ENCODE data around the gene CLEC16A. TPM values are rescaled to one million over a fixed set of nuclear protein-coding genes. Genes with fewer than 3 reads are reported as not detected.
"Not testable (repeated sequence)": the region's sequence is repeated elsewhere in the genome, so short reads cannot be mapped to it uniquely, and the experiment has no call there.

The CLEC16A gene
- total RNA-seq, 2 experiments from 2014 or later = 25.5 to 26.7 TPM

GRCh38 chr16:11211977-11212797, 267.8 kb downstream of the CLEC16A start:
- peaks cover 3% of the 10 kb centered on the region for H3K4me1 Mint-ChIP-seq (ENCODE audit: low read depth)
- CTCF ChIA-PET = no interaction called here

GRCh38 chr16:11212798-11213196, 268.4 kb downstream of the CLEC16A start:
- ChIA-PET CTCF (no interaction called here), POLR2A (no interaction called here)
- no peaks in the 10 kb centered on the region for H3K4me1 Mint-ChIP-seq (ENCODE audit: low read depth)
- DNase-seq = no peak
- H3K36me3 Mint-ChIP-seq = peaks cover 10% of the 10 kb centered on the region
- intact Hi-C loops (cut with micrococcal nuclease) = no loop called here
- no peak overlapping the region for H3K4me3 Mint-ChIP-seq
- peaks cover 21% of the 10 kb centered on the region for H3K9me3 Mint-ChIP-seq
- H3K27me3 Mint-ChIP-seq = no peaks in the 10 kb centered on the region
- H3K27ac Mint-ChIP-seq = no peak overlapping the region

More at GRCh38 chr16:11211977-11212797, 267.8 kb downstream of the CLEC16A start:
- Mint-ChIP-seq H3K4me3 (no peak overlapping the region), H3K27ac (no peak overlapping the region), H3K9me3 (peaks cover 22% of the 10 kb centered on the region), H3K36me3 (peaks cover 9% of the 10 kb centered on the region), H3K27me3 (no peaks in the 10 kb centered on the region)
- POLR2A ChIA-PET = no interaction called here
- no peak for DNase-seq
- intact Hi-C loops (cut with micrococcal nuclease) = no loop called here

GRCh38 chr16:11213373-11213772, 269.0 kb downstream of the CLEC16A start:
- DNase-seq = no peak
- POLR2A ChIA-PET = no interaction called here
- H3K27me3 Mint-ChIP-seq = no peaks in the 10 kb centered on the region
- H3K27ac Mint-ChIP-seq = no peak overlapping the region
- intact Hi-C loops (cut with micrococcal nuclease) = no loop called here
- H3K4me1 Mint-ChIP-seq (ENCODE audit: low read depth) = no peaks in the 10 kb centered on the region
- no peak overlapping the region for H3K4me3 Mint-ChIP-seq
- CTCF ChIA-PET = no interaction called here
- peaks cover 16% of the 10 kb centered on the region for H3K36me3 Mint-ChIP-seq
- peaks cover 21% of the 10 kb centered on the region for H3K9me3 Mint-ChIP-seq

- H3K9me3 Mint-ChIP-seq = peaks cover 26% of the 10 kb centered on the region
- peaks cover 3% of the 10 kb centered on the region for H3K4me1 Mint-ChIP-seq (ENCODE audit: low read depth)
- POLR2A ChIA-PET = interaction anchor here (1.3 kb wide), 1 partner anchor 41 kb away, joined by 3 read pairs; no protein-coding TSS in a partner anchor
- CTCF ChIA-PET = no interaction called here
- DNase-seq = no peak
- H3K27me3 Mint-ChIP-seq = no peaks in the 10 kb centered on the region
- no peak overlapping the region for H3K27ac Mint-ChIP-seq
- intact Hi-C loops (cut with micrococcal nuclease) = no loop called here
- H3K36me3 Mint-ChIP-seq = peaks cover 20% of the 10 kb centered on the region
- no peak overlapping the region for H3K4me3 Mint-ChIP-seq
Measured at GRCh38 chr16:11213799-11214198, 269.4 kb downstream of the CLEC16A start.

- peak overlapping the region; percentile 34 for H3K27ac Mint-ChIP-seq
- POLR2A ChIA-PET = interaction anchor here (0.7 to 1.0 kb wide), 2 partner anchors 9 to 11 kb away, joined by 3 read pairs; no protein-coding TSS in a partner anchor
- CTCF ChIA-PET = no interaction called here
- H3K4me3 Mint-ChIP-seq = no peak overlapping the region
- peaks cover 22% of the 10 kb centered on the region for H3K36me3 Mint-ChIP-seq
- intact Hi-C loops (cut with micrococcal nuclease) = no loop called here
- peaks cover 6% of the 10 kb centered on the region for H3K4me1 Mint-ChIP-seq (ENCODE audit: low read depth)
- H3K27me3 Mint-ChIP-seq = no peaks in the 10 kb centered on the region
- H3K9me3 Mint-ChIP-seq = peaks cover 31% of the 10 kb centered on the region
- DNase-seq = no peak
Measured at GRCh38 chr16:11215935-11216556, 271.7 kb downstream of the CLEC16A start.

GRCh38 chr16:11217651-11218603, 273.6 kb downstream of the CLEC16A start:
- Mint-ChIP-seq H3K4me3 (no peak overlapping the region), H3K27ac (no peak overlapping the region), H3K4me1 (ENCODE audit: low read depth) (peaks cover 13% of the 10 kb centered on the region), H3K36me3 (peaks cover 22% of the 10 kb centered on the region), H3K27me3 (no peaks in the 10 kb centered on the region), H3K9me3 (peaks cover 31% of the 10 kb centered on the region)
- intact Hi-C loops (cut with micrococcal nuclease) = no loop called here
- POLR2A ChIA-PET = interaction anchor here (0.5 kb wide), 1 partner anchor 51 kb away, joined by 3 read pairs; the partner anchor contains the start of gene TNP2
- no peak for DNase-seq
- CTCF ChIA-PET = interaction anchor here (0.8 to 2.1 kb wide), 17 partner anchors 8 to 273 kb away, joined by 3 to 13 read pairs (median 3); partner anchors contain the start of gene CLEC16A

GRCh38 chr16:11218604-11218962, 274.2 kb downstream of the CLEC16A start:
- peaks cover 31% of the 10 kb centered on the region for H3K9me3 Mint-ChIP-seq
- ChIA-PET POLR2A (interaction anchor here (0.5 kb wide), 1 partner anchor 51 kb away, joined by 3 read pairs; the partner anchor contains the start of gene TNP2), CTCF (interaction anchor here (0.8 to 2.1 kb wide), 17 partner anchors 9 to 274 kb away, joined by 3 to 13 read pairs (median 3); partner anchors contain the start of gene CLEC16A)
- H3K4me3 Mint-ChIP-seq = no peak overlapping the region
- DNase-seq = no peak
- intact Hi-C loops (cut with micrococcal nuclease) = no loop called here
- peaks cover 18% of the 10 kb centered on the region for H3K4me1 Mint-ChIP-seq (ENCODE audit: low read depth)
- no peak overlapping the region for H3K27ac Mint-ChIP-seq
- H3K27me3 Mint-ChIP-seq = no peaks in the 10 kb centered on the region
- peaks cover 22% of the 10 kb centered on the region for H3K36me3 Mint-ChIP-seq

GRCh38 chr16:11219178-11219577, 274.8 kb downstream of the CLEC16A start:
- no peak overlapping the region for H3K4me3 Mint-ChIP-seq
- ChIA-PET POLR2A (no interaction called here), CTCF (interaction anchor here (1.0 to 2.1 kb wide), 6 partner anchors 11 to 76 kb away, joined by 3 to 13 read pairs (median 4); no protein-coding TSS in a partner anchor)
- H3K27ac Mint-ChIP-seq = no peak overlapping the region
- H3K4me1 Mint-ChIP-seq (ENCODE audit: low read depth) = peaks cover 22% of the 10 kb centered on the region
- peaks cover 24% of the 10 kb centered on the region for H3K36me3 Mint-ChIP-seq
- intact Hi-C loops (cut with micrococcal nuclease) = no loop called here
- DNase-seq = no peak
- H3K9me3 Mint-ChIP-seq = peaks cover 31% of the 10 kb centered on the region
- no peaks in the 10 kb centered on the region for H3K27me3 Mint-ChIP-seq

GRCh38 chr16:11220507-11220906, 276.1 kb downstream of the CLEC16A start:
- H3K27me3 Mint-ChIP-seq; intact Hi-C loops (cut with micrococcal nuclease); H3K27ac Mint-ChIP-seq; DNase-seq; POLR2A ChIA-PET; H3K4me3 Mint-ChIP-seq: not testable (repeated sequence)
- CTCF ChIA-PET = interaction anchor here (0.6 kb wide), 1 partner anchor 14 kb away, joined by 3 read pairs; no protein-coding TSS in a partner anchor
- Mint-ChIP-seq H3K9me3 (peaks cover 31% of the 10 kb centered on the region), H3K36me3 (peaks cover 24% of the 10 kb centered on the region), H3K4me1 (ENCODE audit: low read depth) (peaks cover 35% of the 10 kb centered on the region)

- POLR2A ChIA-PET = interaction anchor here (0.7 to 3.7 kb wide), 28 partner anchors 8 to 481 kb away, joined by 3 to 129 read pairs (median 7); partner anchors contain the start of genes NUBP1 and SOCS1
- no peaks in the 10 kb centered on the region for H3K27me3 Mint-ChIP-seq
- DNase-seq = peak; percentile 88
- H3K9me3 Mint-ChIP-seq = peaks cover under 1% of the 10 kb centered on the region
- CTCF ChIA-PET = interaction anchor here (0.9 to 2.4 kb wide), 19 partner anchors 9 to 269 kb away, joined by 3 to 24 read pairs (median 5); partner anchors contain the start of gene SOCS1
- H3K4me3 Mint-ChIP-seq = peak overlapping the region; percentile 71
- intact Hi-C loops (cut with micrococcal nuclease) = loop anchor here (1.0 to 2.0 kb wide), 7 partner anchors 18 to 172 kb away; no protein-coding TSS in a partner anchor
- H3K27ac Mint-ChIP-seq = peak overlapping the region; percentile 99
- peaks cover 2% of the 10 kb centered on the region for H3K36me3 Mint-ChIP-seq
- peaks cover 56% of the 10 kb centered on the region for H3K4me1 Mint-ChIP-seq (ENCODE audit: low read depth)
Measured at GRCh38 chr16:11224096-11224893, 279.9 kb downstream of the CLEC16A start.

All from activated CD4-positive, alpha-beta memory T cell treated with anti-CD3 and anti-CD28 coated beads for 36 hours (primary cell).